ENCODE results near the gene GPR157. TPM values are rescaled to one million over a fixed set of nuclear protein-coding genes. Genes with fewer than 3 reads are reported as not detected.
A peak's percentile ranks its signal among the peaks of the same experiment; 100 is the strongest.

Gene GPR157
- total RNA-seq, 2 experiments from 2014 or later, result 2.7 to 3.6 TPM

DNA sequence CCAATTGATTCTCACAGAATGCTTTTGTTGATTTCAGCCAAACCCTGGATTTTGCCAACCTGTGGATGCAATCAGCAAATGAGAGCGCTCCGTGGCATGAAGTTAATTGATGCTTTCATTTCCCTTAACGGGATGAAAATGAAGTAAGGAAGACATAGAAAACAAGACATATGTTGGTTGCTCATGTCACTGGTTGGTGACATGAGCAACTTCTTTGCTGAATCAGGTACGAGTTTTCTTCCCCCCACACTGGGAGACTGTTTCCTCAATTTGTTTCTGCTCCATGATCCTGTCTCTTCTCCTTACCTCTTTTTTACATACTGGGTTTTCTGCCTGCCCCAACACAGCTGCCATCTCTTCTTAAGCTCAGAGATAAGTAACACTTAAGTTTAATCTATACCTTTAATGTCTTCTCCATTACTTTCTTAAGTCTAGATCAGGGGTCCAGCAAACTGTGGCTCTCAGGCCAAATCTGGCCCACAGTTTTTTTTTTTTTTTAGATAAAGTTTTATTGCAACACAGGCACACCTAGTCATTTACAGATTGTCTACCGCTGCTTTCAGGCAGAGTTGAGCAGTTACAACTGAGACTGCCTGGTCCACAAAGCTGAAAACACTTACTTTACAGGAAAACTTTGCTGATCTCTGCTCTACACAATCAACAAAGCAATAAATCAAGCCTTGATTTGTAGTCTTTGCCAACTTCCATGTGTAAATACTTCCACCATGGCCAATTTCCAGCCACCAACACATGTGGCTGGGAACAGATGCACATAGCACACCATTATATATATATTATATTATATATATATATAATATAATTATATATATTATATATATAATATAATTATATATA lies 13.3 kb downstream of the GPR157 start:
- ChIA-PET CTCF (interaction anchor here (0.7 kb wide), 1 partner anchor 361 kb away, joined by 4 read pairs; no protein-coding TSS in a partner anchor), POLR2A (no interaction called here)
- no peak for ATAC-seq
- no peaks in the 10 kb centered on the region for H3K27me3 Mint-ChIP-seq
- H3K9me3 Mint-ChIP-seq (ENCODE audit: low read depth), result no peaks in the 10 kb centered on the region
- intact Hi-C loops (cut with DNase I, micrococcal nuclease), result no loop called here
- DNase-seq, result no peak
- no peak overlapping the region for H3K27ac Mint-ChIP-seq
- H3K4me3 Mint-ChIP-seq, result no peak overlapping the region
- H3K36me3 Mint-ChIP-seq (ENCODE audit: low read depth), result no peaks in the 10 kb centered on the region
- peaks cover 5% of the 10 kb centered on the region for H3K4me1 Mint-ChIP-seq

DNA sequence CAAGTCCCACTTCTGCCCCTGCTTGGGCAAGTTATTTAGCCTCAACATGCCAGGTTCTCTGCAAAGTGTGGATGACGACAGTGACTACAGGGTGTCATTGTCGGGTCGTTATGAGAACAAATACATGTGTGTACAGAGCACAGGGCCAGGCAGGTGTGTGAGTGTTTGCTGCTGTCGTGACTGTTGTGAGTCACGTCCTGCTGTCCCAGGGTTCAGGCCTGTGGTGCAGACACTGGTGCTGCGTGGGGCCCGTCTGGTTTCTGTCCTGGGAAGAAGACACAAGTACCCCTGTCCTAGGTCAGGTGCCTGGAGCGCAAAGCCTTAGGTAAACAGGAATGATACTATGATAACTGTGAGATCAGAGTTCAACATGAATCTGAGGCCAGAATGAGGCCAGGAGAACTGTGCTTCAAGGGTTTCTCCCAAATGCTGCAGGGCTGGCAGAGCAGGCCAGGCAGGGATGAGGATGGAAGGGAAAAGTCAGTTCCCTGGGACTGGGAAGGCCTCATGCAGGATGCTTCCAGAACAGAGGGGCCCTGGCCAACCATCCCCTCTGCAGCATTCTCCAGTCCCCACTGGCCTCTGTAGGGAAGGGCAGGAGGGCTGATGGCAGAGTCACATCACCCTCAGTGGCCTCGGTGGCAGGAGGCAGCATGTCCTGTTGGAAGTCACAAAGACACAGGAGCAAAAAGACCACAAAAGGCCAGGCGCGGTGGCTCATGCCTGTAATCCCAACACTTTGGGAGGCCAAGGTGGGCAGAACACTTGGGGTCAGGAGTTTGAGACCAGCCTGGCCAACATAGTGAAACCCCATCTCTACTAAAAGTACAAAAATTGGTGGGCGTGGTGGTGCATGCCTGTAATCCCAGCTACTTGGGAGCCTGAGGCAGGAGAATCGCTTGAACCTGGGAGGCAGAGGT lies 15.7 kb downstream of the GPR157 start:
- H3K4me1 Mint-ChIP-seq, result peaks cover 5% of the 10 kb centered on the region

DNA sequence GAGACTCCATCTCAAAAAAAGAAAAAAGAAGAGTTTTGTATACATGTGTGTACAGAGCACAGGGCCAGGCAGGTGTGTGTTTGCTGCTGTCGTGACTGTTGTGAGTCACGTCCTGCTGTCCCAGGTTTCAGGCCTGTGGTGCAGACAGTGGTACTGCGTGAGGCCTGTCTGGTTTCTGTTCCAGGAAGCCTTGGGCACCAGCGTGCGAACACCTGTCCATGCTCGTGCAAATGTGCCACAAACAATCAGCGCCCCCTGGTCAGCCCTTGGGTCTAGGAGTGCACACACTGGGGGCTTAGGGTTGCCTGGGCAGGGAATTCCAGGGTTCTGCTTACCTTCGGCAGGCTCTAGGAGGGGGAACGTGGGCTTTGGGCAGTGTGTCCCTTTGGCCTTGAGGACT lies 16.9 kb downstream of the GPR157 start:
- ATAC-seq (peak; percentile 61), DNase-seq (peak; percentile 47)
- H3K27ac Mint-ChIP-seq, result no peak overlapping the region
- H3K36me3 Mint-ChIP-seq (ENCODE audit: low read depth), result no peaks in the 10 kb centered on the region
- ChIA-PET CTCF (interaction anchor here (0.6 to 3.4 kb wide), 5 partner anchors 14 to 320 kb away, joined by 3 to 40 read pairs (median 3); no protein-coding TSS in a partner anchor), POLR2A (no interaction called here)
- peaks cover 5% of the 10 kb centered on the region for H3K4me1 Mint-ChIP-seq
- intact Hi-C loops (cut with DNase I, micrococcal nuclease), result loop anchor here in 1 of 2 experiments (2.0 kb wide), 1 partner anchor 193 kb away; no protein-coding TSS in a partner anchor
- no peaks in the 10 kb centered on the region for H3K27me3 Mint-ChIP-seq
- H3K4me3 Mint-ChIP-seq, result no peak overlapping the region
- no peaks in the 10 kb centered on the region for H3K9me3 Mint-ChIP-seq (ENCODE audit: low read depth)

More for the DNA sequence above, 15.7 kb downstream of the GPR157 start:
- H3K9me3 Mint-ChIP-seq (ENCODE audit: low read depth), result no peaks in the 10 kb centered on the region
- H3K27ac Mint-ChIP-seq, result no peak overlapping the region
- intact Hi-C loops (cut with DNase I, micrococcal nuclease), result no loop called here
- ChIA-PET POLR2A (no interaction called here), CTCF (no interaction called here)
- H3K4me3 Mint-ChIP-seq, result no peak overlapping the region
- ATAC-seq, result peak; percentile 38
- no peaks in the 10 kb centered on the region for H3K27me3 Mint-ChIP-seq
- no peak for DNase-seq
- H3K36me3 Mint-ChIP-seq (ENCODE audit: low read depth), result no peaks in the 10 kb centered on the region

DNA sequence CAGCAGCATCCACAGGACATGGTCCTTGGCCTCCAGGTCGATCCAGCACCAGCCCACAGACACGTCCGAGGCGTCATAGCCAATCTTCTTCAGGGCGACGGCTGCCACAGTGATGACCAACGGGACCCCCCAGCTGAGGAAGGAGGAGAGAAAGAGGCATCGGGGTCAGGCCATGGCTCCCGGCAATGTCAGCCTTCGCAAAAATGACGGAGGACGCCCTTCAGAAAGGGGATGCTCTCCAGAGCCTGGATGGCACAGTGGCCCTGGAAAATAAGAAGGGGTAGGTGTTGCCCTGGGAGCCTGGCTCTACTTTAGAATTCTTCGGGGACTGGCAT lies 17.6 kb downstream of the GPR157 start:
- ChIA-PET POLR2A (no interaction called here), CTCF (interaction anchor here (0.6 to 3.4 kb wide), 15 partner anchors 10 to 203 kb away, joined by 3 to 40 read pairs (median 4); no protein-coding TSS in a partner anchor)
- intact Hi-C loops (cut with DNase I, micrococcal nuclease), result loop anchor here in 1 of 2 experiments (2.0 kb wide), 1 partner anchor 193 kb away; no protein-coding TSS in a partner anchor
- Mint-ChIP-seq H3K27me3 (no peaks in the 10 kb centered on the region), H3K27ac (no peak overlapping the region), H3K4me1 (peaks cover 5% of the 10 kb centered on the region), H3K36me3 (ENCODE audit: low read depth) (no peaks in the 10 kb centered on the region), H3K4me3 (no peak overlapping the region), H3K9me3 (ENCODE audit: low read depth) (no peaks in the 10 kb centered on the region)
- no peak for ATAC-seq
- DNase-seq, result no peak

DNA sequence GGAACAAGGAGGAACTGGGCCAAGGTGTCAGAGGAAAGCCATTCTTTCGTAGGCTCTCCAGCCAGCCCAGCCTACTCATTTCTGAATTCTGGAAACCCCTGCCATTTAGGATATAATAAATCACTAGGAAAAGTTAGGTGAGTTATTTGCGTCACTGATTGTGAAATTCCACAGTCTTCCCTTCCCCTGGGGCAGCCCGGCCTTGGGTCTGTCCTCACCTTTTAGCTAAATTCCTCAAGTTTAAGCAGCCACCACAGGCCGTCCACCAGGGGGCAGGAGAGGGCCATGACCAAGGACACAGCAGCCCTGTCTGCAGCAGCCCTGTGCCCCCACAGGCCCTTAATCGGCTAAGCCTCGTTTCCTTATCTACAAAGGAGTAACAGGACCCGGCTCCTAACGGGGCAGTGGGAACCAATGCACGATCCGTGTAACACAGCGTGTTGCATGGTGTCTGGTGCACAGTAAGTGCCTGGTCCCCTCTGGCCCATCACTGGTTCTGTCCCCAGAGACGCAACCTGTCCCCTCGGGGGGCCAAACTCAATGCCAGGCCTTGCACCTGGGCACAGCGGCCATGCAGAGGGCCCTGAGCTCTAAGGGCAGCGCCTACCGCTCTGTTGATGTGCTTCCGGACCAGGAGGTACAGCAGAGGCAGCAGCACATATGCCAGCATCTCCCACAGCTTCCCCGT lies 18.1 kb downstream of the GPR157 start:
- peak; percentile 93 for DNase-seq
- Mint-ChIP-seq H3K4me3 (no peak overlapping the region), H3K36me3 (ENCODE audit: low read depth) (no peaks in the 10 kb centered on the region), H3K4me1 (peaks cover 5% of the 10 kb centered on the region), H3K9me3 (ENCODE audit: low read depth) (no peaks in the 10 kb centered on the region), H3K27me3 (no peaks in the 10 kb centered on the region), H3K27ac (no peak overlapping the region)
- peak; percentile 75 for ATAC-seq
- ChIA-PET POLR2A (no interaction called here), CTCF (interaction anchor here (0.6 to 3.4 kb wide), 25 partner anchors 10 to 303 kb away, joined by 3 to 40 read pairs (median 3); no protein-coding TSS in a partner anchor)
- intact Hi-C loops (cut with DNase I, micrococcal nuclease), result loop anchor here (1.0 to 2.0 kb wide), 4 partner anchors 85 to 380 kb away; no protein-coding TSS in a partner anchor

DNA sequence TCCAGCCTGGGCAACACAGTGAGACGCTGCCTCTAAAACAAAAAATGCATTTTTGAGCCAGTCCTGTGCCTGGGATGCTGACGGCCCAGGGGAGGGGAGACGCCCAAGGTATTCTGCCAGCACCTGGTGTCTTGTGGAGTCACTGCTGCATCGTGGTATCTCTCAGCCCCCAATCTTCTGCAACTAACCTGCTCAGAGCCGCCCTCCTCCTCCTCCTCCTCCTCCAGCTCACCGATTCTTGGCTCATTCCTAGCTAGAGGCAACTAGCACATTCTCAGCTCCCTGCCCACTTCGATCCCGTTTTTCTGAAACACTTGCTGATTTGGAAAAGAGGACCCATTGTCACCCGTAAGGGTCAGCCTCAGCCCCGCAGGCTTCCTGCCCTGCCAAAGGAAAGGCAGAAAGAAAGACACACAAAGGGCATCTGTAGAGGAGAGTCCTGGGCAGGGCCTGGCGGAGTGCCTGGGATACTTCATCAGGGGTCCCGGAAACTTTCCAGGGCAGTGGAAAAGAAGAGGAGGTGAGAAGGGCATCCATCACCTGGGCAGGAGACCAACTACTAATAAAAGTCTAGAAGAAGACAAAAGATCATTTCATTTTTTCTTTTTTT lies 20.7 kb downstream of the GPR157 start:
- ChIA-PET CTCF (interaction anchor here (0.6 to 0.8 kb wide), 3 partner anchors 126 to 481 kb away, joined by 3 read pairs; no protein-coding TSS in a partner anchor), POLR2A (no interaction called here)
- Mint-ChIP-seq H3K27me3 (no peaks in the 10 kb centered on the region), H3K4me3 (no peak overlapping the region), H3K9me3 (ENCODE audit: low read depth) (no peaks in the 10 kb centered on the region), H3K4me1 (peaks cover 5% of the 10 kb centered on the region), H3K27ac (no peak overlapping the region), H3K36me3 (ENCODE audit: low read depth) (no peaks in the 10 kb centered on the region)
- intact Hi-C loops (cut with DNase I, micrococcal nuclease), result no loop called here
- DNase-seq (no peak), ATAC-seq (no peak)

DNA sequence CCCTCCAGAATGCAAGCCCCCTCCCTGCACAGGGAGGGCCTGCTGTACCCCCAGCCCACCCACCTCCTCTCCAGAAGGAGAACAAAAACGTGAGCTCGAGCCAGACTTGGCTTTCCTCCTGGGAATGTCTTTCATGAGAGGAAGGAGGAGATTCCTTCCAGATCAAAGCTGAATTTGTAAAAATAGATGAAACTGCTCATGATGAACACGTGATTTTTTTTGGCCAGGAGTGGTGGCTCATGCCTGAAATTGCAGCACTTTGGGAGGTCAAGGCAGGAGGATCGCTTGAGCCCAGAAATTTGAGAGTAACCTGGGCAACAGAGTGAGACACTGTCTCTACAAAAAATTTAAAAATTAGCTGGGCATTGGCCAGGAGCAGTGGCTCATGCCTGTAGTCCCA lies 21.8 kb downstream of the GPR157 start:
- DNase-seq (no peak), ATAC-seq (no peak)
- H3K4me1 Mint-ChIP-seq, result peaks cover 3% of the 10 kb centered on the region
- ChIA-PET POLR2A (interaction anchor here (0.7 kb wide), 1 partner anchor 573 kb away, joined by 3 read pairs; no protein-coding TSS in a partner anchor), CTCF (interaction anchor here (0.9 kb wide), 1 partner anchor 15 kb away, joined by 5 read pairs; no protein-coding TSS in a partner anchor)
- intact Hi-C loops (cut with DNase I, micrococcal nuclease), result no loop called here
- H3K27ac Mint-ChIP-seq, result no peak overlapping the region
- H3K36me3 Mint-ChIP-seq (ENCODE audit: low read depth), result peaks cover 2% of the 10 kb centered on the region
- no peaks in the 10 kb centered on the region for H3K9me3 Mint-ChIP-seq (ENCODE audit: low read depth)
- no peaks in the 10 kb centered on the region for H3K27me3 Mint-ChIP-seq
- no peak overlapping the region for H3K4me3 Mint-ChIP-seq

DNA sequence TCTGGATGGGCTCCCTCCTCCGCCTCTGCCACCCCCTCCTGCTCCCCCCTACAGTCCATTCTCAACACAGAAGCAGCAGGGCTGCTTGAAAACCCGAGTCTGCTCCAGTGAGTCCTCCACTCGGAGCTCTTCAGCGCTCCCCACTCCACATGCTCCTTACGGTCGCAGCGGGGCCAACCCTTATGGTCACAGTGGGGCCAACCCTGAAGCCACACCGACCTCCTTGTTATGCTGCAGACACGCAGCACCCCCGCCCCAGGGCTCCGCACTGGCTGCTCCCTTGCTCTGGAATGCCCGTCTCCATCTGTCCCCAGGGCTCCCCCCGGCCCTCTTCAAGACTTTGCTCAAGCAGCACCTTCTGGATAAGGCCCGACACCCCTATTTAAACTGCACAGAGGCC lies 22.6 kb downstream of the GPR157 start:
- no peak for ATAC-seq
- CTCF ChIA-PET, result interaction anchor here (0.7 to 1.5 kb wide), 2 partner anchors 144 to 165 kb away, joined by 3 read pairs; no protein-coding TSS in a partner anchor
- intact Hi-C loops (cut with DNase I, micrococcal nuclease), result no loop called here

DNA sequence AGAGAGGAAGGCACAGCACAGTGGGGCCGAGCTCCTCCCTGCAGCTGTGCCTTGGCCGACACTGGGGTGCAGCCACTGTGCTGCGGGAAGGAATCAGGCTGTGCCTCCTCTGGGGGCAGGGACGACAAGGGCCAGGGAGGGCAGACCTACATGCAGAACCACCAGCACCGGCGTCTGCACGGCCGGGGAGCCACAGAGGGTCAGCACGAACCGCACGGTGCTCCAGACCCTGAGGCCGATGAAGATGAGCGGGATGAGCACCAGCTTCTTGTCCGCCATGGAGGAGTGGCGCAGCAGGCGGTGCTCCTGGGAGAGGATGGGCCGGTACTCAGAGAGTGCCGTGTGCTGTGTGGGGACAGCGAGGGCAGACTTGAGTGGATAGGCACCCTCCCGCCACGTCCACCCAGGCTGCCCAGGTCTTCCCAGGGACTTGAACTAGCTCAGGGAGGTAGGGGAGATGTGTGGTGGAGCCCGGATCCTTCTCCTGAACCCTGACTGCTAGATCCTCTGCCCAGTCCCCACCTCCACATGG lies 23.5 kb downstream of the GPR157 start:
- no peaks in the 10 kb centered on the region for H3K4me1 Mint-ChIP-seq
- intact Hi-C loops (cut with DNase I, micrococcal nuclease), result no loop called here
- no peak overlapping the region for H3K4me3 Mint-ChIP-seq
- no peak for DNase-seq
- no peak overlapping the region for H3K27ac Mint-ChIP-seq
- no peak for ATAC-seq
- no peaks in the 10 kb centered on the region for H3K9me3 Mint-ChIP-seq (ENCODE audit: low read depth)
- ChIA-PET POLR2A (no interaction called here), CTCF (interaction anchor here (0.7 to 1.5 kb wide), 2 partner anchors 54 to 145 kb away, joined by 3 read pairs; no protein-coding TSS in a partner anchor)
- H3K27me3 Mint-ChIP-seq, result no peaks in the 10 kb centered on the region
- H3K36me3 Mint-ChIP-seq (ENCODE audit: low read depth), result peaks cover 2% of the 10 kb centered on the region

More for the DNA sequence above, 22.6 kb downstream of the GPR157 start:
- no peak for DNase-seq
- peaks cover 2% of the 10 kb centered on the region for H3K36me3 Mint-ChIP-seq (ENCODE audit: low read depth)
- no peak overlapping the region for H3K27ac Mint-ChIP-seq
- POLR2A ChIA-PET, result no interaction called here
- no peaks in the 10 kb centered on the region for H3K27me3 Mint-ChIP-seq
- H3K4me3 Mint-ChIP-seq, result no peak overlapping the region
- no peaks in the 10 kb centered on the region for H3K9me3 Mint-ChIP-seq (ENCODE audit: low read depth)
- no peaks in the 10 kb centered on the region for H3K4me1 Mint-ChIP-seq

DNA sequence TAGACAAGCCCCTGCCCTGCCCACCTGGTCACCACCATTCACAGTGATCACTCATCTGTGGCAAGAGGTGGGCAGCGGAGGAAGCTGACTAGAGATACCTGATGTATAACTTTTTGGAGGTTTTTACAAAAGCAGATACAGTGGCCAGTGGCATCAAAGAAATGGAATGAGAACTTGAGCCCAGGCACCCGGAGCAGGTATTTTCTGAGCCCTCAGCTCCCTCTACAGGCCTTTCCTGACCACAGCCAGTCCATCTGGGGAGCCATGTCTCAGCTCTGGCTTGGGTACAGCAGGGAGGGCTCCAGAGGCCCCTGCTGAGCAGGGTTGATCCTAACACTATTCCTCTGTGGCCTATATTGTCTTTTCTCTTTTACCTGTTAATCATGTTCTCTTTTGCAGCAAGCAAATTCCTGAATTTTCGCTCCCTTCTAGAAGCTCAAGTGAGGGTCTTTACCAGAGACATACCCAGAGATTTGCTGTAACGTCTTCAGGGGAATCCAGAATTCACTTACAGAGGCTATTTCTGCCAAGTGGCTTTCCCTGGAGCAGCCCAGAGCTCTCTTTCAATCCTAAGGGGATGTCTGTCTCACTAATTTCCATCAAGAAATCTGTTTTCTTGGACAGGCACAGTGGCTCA lies 27.3 kb downstream of the GPR157 start:
- Mint-ChIP-seq H3K4me1 (no peaks in the 10 kb centered on the region), H3K36me3 (ENCODE audit: low read depth) (peaks cover 2% of the 10 kb centered on the region), H3K9me3 (ENCODE audit: low read depth) (no peaks in the 10 kb centered on the region), H3K27ac (no peak overlapping the region), H3K4me3 (no peak overlapping the region), H3K27me3 (no peaks in the 10 kb centered on the region)
- ATAC-seq, result peak; percentile 68
- CTCF ChIA-PET, result interaction anchor here (0.5 to 1.4 kb wide), 6 partner anchors 9 to 101 kb away, joined by 3 to 4 read pairs (median 3); no protein-coding TSS in a partner anchor
- POLR2A ChIA-PET, result no interaction called here
- intact Hi-C loops (cut with DNase I, micrococcal nuclease), result loop anchor here (2.0 to 5.0 kb wide), 2 partner anchors 91 to 179 kb away; no protein-coding TSS in a partner anchor
- DNase-seq, result peak; percentile 53
